Inflammatory macrophage (primary cell): Measurements from ENCODE around the gene LNX2.

ENCODE experiments used
- DNase-seq, 2 donors: peaks; one replicate each; pipeline ENCODE4 v3.0.0-alpha.2; 2020 to 2022

The LNX2 gene

GRCh38 chr13:27556109-27556508, 64.2 kb downstream of the LNX2 start:
- DNase-seq, result peak; percentile 25 to 45

GRCh38 chr13:27551562-27551961, 68.8 kb downstream of the LNX2 start:
- no peak for DNase-seq

GRCh38 chr13:27549406-27549981, 70.8 kb downstream of the LNX2 start:
- DNase-seq, result no peak

- no peak for DNase-seq
Observed at GRCh38 chr13:27542220-27542619, 78.1 kb downstream of the LNX2 start.

- DNase-seq, result no peak
Observed at GRCh38 chr13:27541386-27541785, 78.9 kb downstream of the LNX2 start.

GRCh38 chr13:27536361-27537101, 83.8 kb downstream of the LNX2 start:
- DNase-seq, result no peak

- DNase-seq, result no peak
Observed at GRCh38 chr13:27535546-27535945, 84.8 kb downstream of the LNX2 start.

- no peak for DNase-seq
Observed at GRCh38 chr13:27534981-27535380, 85.3 kb downstream of the LNX2 start.

GRCh38 chr13:27534108-27534980, 86.0 kb downstream of the LNX2 start:
- no peak for DNase-seq

GRCh38 chr13:27533155-27533643, 87.1 kb downstream of the LNX2 start:
- DNase-seq, result peak; percentile 80 to 86

GRCh38 chr13:27528908-27529307, 91.4 kb downstream of the LNX2 start:
- no peak for DNase-seq

- peak in 1 of 2 donors; percentile 7 for DNase-seq
Observed at GRCh38 chr13:27526516-27526915, 93.8 kb downstream of the LNX2 start.

- no peak for DNase-seq
Observed at GRCh38 chr13:27524981-27525975, 95.1 kb downstream of the LNX2 start.

GRCh38 chr13:27523346-27524073, 96.8 kb downstream of the LNX2 start:
- DNase-seq, result peak; percentile 59 to 81

- peak; percentile 80 to 87 for DNase-seq
Observed at GRCh38 chr13:27522847-27523246, 97.5 kb downstream of the LNX2 start.

GRCh38 chr13:27516103-27516502, 104.2 kb downstream of the LNX2 start:
- no peak for DNase-seq

- no peak for DNase-seq
Observed at GRCh38 chr13:27510082-27510481, 110.2 kb downstream of the LNX2 start.

GRCh38 chr13:27508802-27509201, 111.5 kb downstream of the LNX2 start:
- no peak for DNase-seq

GRCh38 chr13:27505792-27506191, 114.5 kb downstream of the LNX2 start:
- no peak for DNase-seq

- no peak for DNase-seq
Observed at GRCh38 chr13:27504868-27505194, 115.5 kb downstream of the LNX2 start.

- no peak for DNase-seq
Observed at GRCh38 chr13:27504128-27504867, 116.0 kb downstream of the LNX2 start.
